Gastrocnemius medialis (tissue), 4 donors: ENCODE data around the gene SCT. TPM values are rescaled to one million over a fixed set of nuclear protein-coding genes. Genes with fewer than 3 reads are reported as not detected.

Experiments used
- ATAC-seq, 2 donors: fragments of 150-250 bp; one replicate each; pipeline ENCODE4 v1.9.1; 2016
- DNase-seq, 2 donors: peaks; one replicate each; pipeline ENCODE4 v3.0.0-alpha.2; 2019
- H3K27ac ChIP-seq, 4 donors: fragments of 200-600 bp; sonication (generic); 1 replicate in 1 of 4; 2 replicates in 3 of 4; pipeline ENCODE4 v1.5.1; 2016 to 2018; ENCODE audit warnings: mild to moderate bottlenecking in 2 of 4, moderate library complexity in 1 of 4
- H3K27me3 ChIP-seq, 3 donors: fragments of 200-600 bp; sonication (generic) in 2 of 3; 1 replicate in 1 of 3; 2 replicates in 2 of 3; pipeline versions ENCODE4 v1.5.1 to v1.6.0; 2016 to 2019; ENCODE audit warnings: mild to moderate bottlenecking in 1 of 3, moderate library complexity in 1 of 3
- H3K36me3 ChIP-seq, 2 donors: fragments of 200-600 bp; sonication (generic) in 1 of 2; one replicate each; pipeline ENCODE4 v1.5.1; 2017 to 2018
- H3K4me1 ChIP-seq, 2 donors: fragments of 200-600 bp; sonication (generic) in 1 of 2; one replicate each; pipeline ENCODE4 v1.5.1; 2016 to 2017; ENCODE audit warnings: mild to moderate bottlenecking in 2 of 2
- H3K4me3 ChIP-seq, 4 donors: fragments of 200-600 bp; sonication (generic) in 3 of 4; 1 replicate in 1 of 4; 2 replicates in 3 of 4; pipeline ENCODE4 v1.5.1; 2016 to 2019; ENCODE audit warnings: mild to moderate bottlenecking in 2 of 4
- H3K9me3 ChIP-seq, 3 donors: fragments of 200-600 bp; sonication (generic) in 2 of 3; 1 replicate in 1 of 3; 2 replicates in 2 of 3; pipeline ENCODE4 v1.5.1; 2016 to 2019
- POLR2A ChIP-seq, 2 donors: fragments of 450-650 bp; IDR thresholded peaks; one replicate each; pipeline ENCODE4 v1.6.1; 2017; ENCODE audit warnings: antibody characterized with exemption in 2 of 2, mild to moderate bottlenecking in 2 of 2, moderate library complexity in 2 of 2
- in situ Hi-C, 4 donors: fragments of 200-750 bp; cut with MboI; loops; one replicate each; pipeline versions ENCODE4 v1.15.0 to v1.8.0; 2017; ENCODE audit warnings: low sequenced_read_pairs in 4 of 4
- intact Hi-C: fragments of 100-400 bp; cut with DNase I; formaldehyde crosslinking; loops from one replicate; pipeline ENCODE4 v1.15.1; 2023; ENCODE audit warnings: low total_unique reads
- total RNA-seq, 4 donors: library from RNA; depleted of rRNA; stranded (reverse); fragments of >200 nt; gene quantifications; one replicate each; pipeline versions ENCODE4 v1.1.0 to v1.2.3, GENCODE V29; 2016
- TF ChIP-seq, protein P1 (sequence below), 5 experiments: fragments of 450-650 bp in 3 of 5; fragments of 200-600 bp in 2 of 5; sonication (generic) in 2 of 5; IDR thresholded peaks in 4 of 5; conservative IDR thresholded peaks in 1 of 5; 1 replicate in 4 of 5; 2 replicates in 1 of 5; pipeline ENCODE4 v1.5.1; 2016 to 2019; ENCODE audit warnings: antibody characterized with exemption in 5 of 5, mild to moderate bottlenecking in 3 of 5, moderate library complexity in 3 of 5

Gene SCT
- total RNA-seq, 4 donors from 2014 or later, result not detected

DNA sequence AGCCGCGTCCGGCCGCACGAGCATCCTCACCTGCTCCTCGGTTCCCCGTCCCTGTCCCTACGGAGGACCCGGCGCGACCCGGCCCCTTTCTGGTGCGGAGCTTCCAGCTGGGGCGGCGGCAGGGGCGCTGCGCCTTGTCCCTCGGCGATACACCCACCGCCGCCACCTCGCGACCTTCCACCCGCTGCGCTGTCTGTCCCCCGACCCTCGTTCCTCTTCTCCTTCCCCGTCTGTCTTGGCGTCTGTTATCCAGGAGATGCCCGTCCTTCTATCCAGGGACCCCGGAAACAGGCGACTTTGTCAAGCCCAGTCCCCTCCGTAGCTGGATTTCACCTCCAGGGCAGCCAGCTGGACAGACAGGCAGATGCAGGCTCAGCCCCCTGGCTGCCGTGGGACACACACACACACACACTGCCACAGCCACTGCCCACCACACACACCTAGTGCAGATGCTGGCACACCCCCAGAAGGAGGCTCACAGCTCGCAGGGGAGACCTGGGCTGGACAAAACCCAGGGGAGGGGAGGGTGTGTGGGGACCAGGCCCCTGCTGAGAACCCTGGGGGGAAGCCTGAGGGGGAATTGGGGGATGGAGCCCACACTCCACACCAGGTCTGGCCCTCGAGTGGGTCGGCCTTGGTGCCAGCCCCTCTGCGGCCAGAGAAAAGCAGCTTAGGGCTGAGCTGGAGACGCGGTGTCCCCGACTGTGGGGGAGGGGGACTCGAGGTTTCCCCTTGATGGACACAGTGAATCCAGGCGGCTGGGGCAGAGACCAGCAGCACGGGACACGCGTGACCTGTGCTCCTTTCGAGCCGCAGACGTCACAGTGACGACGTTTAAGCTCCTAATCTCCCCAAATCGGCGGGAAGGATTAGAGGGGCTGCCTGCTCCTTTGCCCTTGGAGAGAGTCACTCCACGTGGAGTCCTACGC lies 10.9 kb upstream of the SCT start:
- no peak for TF ChIP-seq POLR2A (IDR thresholded peaks at IDR 0.05)
- TF ChIP-seq, protein P1, sequence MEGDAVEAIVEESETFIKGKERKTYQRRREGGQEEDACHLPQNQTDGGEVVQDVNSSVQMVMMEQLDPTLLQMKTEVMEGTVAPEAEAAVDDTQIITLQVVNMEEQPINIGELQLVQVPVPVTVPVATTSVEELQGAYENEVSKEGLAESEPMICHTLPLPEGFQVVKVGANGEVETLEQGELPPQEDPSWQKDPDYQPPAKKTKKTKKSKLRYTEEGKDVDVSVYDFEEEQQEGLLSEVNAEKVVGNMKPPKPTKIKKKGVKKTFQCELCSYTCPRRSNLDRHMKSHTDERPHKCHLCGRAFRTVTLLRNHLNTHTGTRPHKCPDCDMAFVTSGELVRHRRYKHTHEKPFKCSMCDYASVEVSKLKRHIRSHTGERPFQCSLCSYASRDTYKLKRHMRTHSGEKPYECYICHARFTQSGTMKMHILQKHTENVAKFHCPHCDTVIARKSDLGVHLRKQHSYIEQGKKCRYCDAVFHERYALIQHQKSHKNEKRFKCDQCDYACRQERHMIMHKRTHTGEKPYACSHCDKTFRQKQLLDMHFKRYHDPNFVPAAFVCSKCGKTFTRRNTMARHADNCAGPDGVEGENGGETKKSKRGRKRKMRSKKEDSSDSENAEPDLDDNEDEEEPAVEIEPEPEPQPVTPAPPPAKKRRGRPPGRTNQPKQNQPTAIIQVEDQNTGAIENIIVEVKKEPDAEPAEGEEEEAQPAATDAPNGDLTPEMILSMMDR (IDR thresholded peaks at IDR 0.05 in 4 of 5, conservative IDR thresholded peaks at IDR 0.05 in 1 of 5), result no peak
- Histone ChIP-seq H3K27me3 (peaks cover 21 to 27% (median 25%) of the 10 kb centered on the region in 3 donors), H3K36me3 (no peaks in the 10 kb centered on the region), H3K4me3 (no peak overlapping the region), H3K9me3 (no peaks in the 10 kb centered on the region), H3K4me1 (peaks cover 6 to 7% of the 10 kb centered on the region in 2 donors), H3K27ac (no peak overlapping the region)
- ATAC-seq (no peak), DNase-seq (no peak)
- intact Hi-C loops (no loop called here), in situ Hi-C loops (no loop called here)

DNA sequence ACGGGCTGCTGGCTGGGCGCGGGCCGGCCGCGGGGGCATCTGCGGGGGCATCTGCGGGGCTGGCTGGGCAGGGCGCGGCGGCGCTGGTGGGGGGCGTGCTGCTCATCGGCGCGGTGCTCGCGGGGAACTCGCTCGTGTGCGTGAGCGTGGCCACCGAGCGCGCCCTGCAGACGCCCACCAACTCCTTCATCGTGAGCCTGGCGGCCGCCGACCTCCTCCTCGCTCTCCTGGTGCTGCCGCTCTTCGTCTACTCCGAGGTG lies 10.3 kb upstream of the SCT start:
- Histone ChIP-seq H3K4me3 (no peak overlapping the region), H3K27me3 (peaks cover 21 to 27% (median 25%) of the 10 kb centered on the region in 3 donors), H3K9me3 (no peaks in the 10 kb centered on the region), H3K4me1 (peaks cover 6 to 12% of the 10 kb centered on the region in 2 donors), H3K27ac (no peak overlapping the region), H3K36me3 (no peaks in the 10 kb centered on the region)
- DNase-seq (no peak), ATAC-seq (no peak)
- intact Hi-C loops, result no loop called here
- TF ChIP-seq, protein P1 (IDR thresholded peaks at IDR 0.05 in 4 of 5, conservative IDR thresholded peaks at IDR 0.05 in 1 of 5), result no peak
- no peak for TF ChIP-seq POLR2A (IDR thresholded peaks at IDR 0.05)
- in situ Hi-C loops, result no loop called here

DNA sequence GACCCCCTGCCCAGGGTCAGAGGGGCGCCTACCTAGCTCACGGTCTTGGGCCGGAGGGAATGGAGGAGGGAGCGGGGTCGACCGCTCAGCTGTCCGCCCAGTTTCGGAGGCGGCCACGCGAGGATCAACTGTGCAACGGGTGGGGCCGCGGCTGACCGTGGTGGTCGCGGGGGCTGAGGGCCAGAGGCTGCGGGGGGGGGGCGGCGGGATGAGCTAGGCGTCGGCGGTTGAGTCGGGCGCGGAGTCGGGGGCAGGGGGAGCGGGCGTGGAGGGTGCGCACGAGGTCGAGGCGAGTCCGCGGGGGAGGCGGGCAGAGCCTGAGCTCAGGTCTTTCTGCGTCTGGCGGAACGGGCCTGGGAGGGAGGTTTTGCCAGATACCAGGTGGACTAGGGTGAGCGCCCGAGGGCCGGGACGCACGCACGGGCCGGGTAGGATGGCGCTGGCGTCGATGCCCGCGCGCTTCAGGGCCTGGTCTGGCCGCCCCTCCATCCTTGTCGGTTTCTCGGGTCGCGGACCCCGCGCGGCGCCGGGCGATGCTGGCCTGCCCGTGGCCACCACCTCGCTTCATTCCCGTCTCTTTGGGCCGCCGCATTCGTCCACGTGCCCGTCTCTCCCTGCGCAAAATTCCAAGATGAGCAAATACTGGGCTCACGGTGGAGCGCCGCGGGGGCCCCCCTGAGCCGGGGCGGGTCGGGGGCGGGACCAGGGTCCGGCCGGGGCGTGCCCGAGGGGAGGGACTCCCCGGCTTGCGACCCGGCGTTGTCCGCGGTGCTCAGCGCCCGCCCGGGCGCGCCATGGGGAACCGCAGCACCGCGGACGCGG lies 9.7 kb upstream of the SCT start, which contains the start of gene DRD4:
TSS of gene DRD4 (plus strand) at position 759 of the 822 bp plus-strand sequence. CDS start at position 795, 36 bp downstream.
- peaks cover 6 to 12% of the 10 kb centered on the region in 2 donors for H3K4me1 ChIP-seq
- intact Hi-C loops, result no loop called here
- no peak for DNase-seq
- ATAC-seq, result no peak
- TF ChIP-seq POLR2A (IDR thresholded peaks at IDR 0.05), result no peak
- TF ChIP-seq, protein P1 (IDR thresholded peaks at IDR 0.05 in 4 of 5, conservative IDR thresholded peaks at IDR 0.05 in 1 of 5), result no peak
- peaks cover 21 to 27% (median 25%) of the 10 kb centered on the region in 3 donors for H3K27me3 ChIP-seq
- in situ Hi-C loops, result no loop called here
- H3K27ac ChIP-seq, result no peak within 1 kb of the TSS
- H3K4me3 ChIP-seq, result peak within 1 kb of the TSS in 3 of 4 donors; percentile 9 to 15 (median 13)
- no peaks in the 10 kb centered on the region for H3K9me3 ChIP-seq
- H3K36me3 ChIP-seq, result no peaks in the 10 kb centered on the region

DNA sequence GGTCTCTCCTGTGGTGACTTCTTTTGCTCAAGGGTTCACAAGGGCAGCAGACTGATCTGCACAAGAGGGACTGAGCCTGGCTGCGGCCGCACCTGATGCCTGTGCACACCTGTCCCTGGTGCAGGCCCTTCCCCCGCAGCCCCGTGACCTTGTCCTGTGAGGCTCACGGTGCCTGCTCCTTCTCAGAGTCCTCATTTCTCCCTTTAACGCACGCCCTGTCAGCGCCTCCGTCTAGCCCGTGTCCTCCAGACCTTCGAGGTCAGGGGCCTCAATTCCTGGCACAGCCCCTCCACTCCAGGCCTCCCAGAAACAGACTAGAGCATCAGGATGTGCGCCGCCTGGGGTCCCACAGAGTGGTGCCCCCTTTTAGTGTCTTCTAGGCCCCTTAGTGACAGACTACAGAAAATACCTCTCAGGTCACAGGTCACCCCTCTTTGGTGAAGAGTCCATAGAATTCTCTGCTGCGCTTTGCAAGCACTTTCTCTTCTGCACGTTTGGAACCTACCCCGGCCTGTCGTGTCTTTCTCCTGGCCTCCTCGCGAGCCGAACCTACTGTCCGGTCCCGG lies 9.0 kb upstream of the SCT start:
- no peaks in the 10 kb centered on the region for H3K9me3 ChIP-seq
- no peak overlapping the region for H3K27ac ChIP-seq
- DNase-seq (no peak), ATAC-seq (no peak)
- H3K4me1 ChIP-seq, result peaks cover 6 to 12% of the 10 kb centered on the region in 2 donors
- H3K4me3 ChIP-seq, result no peak overlapping the region
- intact Hi-C loops (no loop called here), in situ Hi-C loops (no loop called here)
- H3K27me3 ChIP-seq, result peaks cover 21 to 27% (median 25%) of the 10 kb centered on the region in 3 donors
- no peaks in the 10 kb centered on the region for H3K36me3 ChIP-seq
- TF ChIP-seq, protein P1 (IDR thresholded peaks at IDR 0.05 in 4 of 5, conservative IDR thresholded peaks at IDR 0.05 in 1 of 5), result no peak
- no peak for TF ChIP-seq POLR2A (IDR thresholded peaks at IDR 0.05)
